Measurements from ENCODE around the gene IQCK.

GRCh38 chr16:19868421-19868820 is 150.3 kb downstream of the IQCK start:
- TF ChIP-seq CTCF (IDR thresholded peaks at IDR 0.05): no peak
- no peak for TF ChIP-seq SIN3A (IDR thresholded peaks at IDR 0.05; ENCODE audit: borderline replicate concordance, insufficient read depth, low read depth, low read length)

All from Panc1 (cell line).